GM12864 (cell line): ENCODE results near the gene ERCC6.

Source experiments
- DNase-seq: peaks from one replicate; pipeline ENCODE4 v3.0.0-alpha.2; 2011; ENCODE audit warnings: low read depth
- H3K4me3 ChIP-seq: 2 replicates; pipeline ENCODE4 v1.5.1; 2011; ENCODE audit warnings: mild to moderate bottlenecking, low read depth, low read length, control low read depth
- CTCF ChIP-seq: IDR thresholded peaks from 2 replicates; pipeline ENCODE4 v1.5.1; 2011; ENCODE audit warnings: low read depth, mild to moderate bottlenecking, moderate library complexity, low read length, control low read depth, inconsistent platforms; ENCODE audit errors: missing control alignments

ERCC6 gene

GRCh38 chr10:49527061-49527460 is 11.9 kb downstream of the ERCC6 start:
- no peak for DNase-seq

GRCh38 chr10:49526619-49527018 is 12.3 kb downstream of the ERCC6 start:
- DNase-seq, result no peak
- TF ChIP-seq CTCF, result no peak
- H3K4me3 ChIP-seq, result no peak overlapping the region

More at GRCh38 chr10:49527061-49527460, 11.9 kb downstream of the ERCC6 start:
- no peak for TF ChIP-seq CTCF
- H3K4me3 ChIP-seq, result no peak overlapping the region

- TF ChIP-seq CTCF, result no peak
- H3K4me3 ChIP-seq, result no peak overlapping the region
Measured at GRCh38 chr10:49524496-49524895, 14.4 kb downstream of the ERCC6 start.

GRCh38 chr10:49523301-49523700 is 15.6 kb downstream of the ERCC6 start:
- no peak overlapping the region for H3K4me3 ChIP-seq
- no peak for DNase-seq
- no peak for TF ChIP-seq CTCF

More at GRCh38 chr10:49524496-49524895, 14.4 kb downstream of the ERCC6 start:
- no peak for DNase-seq

GRCh38 chr10:49521062-49521461 is 17.9 kb downstream of the ERCC6 start:
- H3K4me3 ChIP-seq, result no peak overlapping the region
- no peak for TF ChIP-seq CTCF
- DNase-seq, result no peak

GRCh38 chr10:49520122-49520775 is 18.7 kb downstream of the ERCC6 start:
- H3K4me3 ChIP-seq, result no peak overlapping the region
- no peak for DNase-seq
- TF ChIP-seq CTCF, result no peak

GRCh38 chr10:49519717-49520116 is 19.2 kb downstream of the ERCC6 start:
- H3K4me3 ChIP-seq, result no peak overlapping the region
- no peak for DNase-seq
- TF ChIP-seq CTCF, result no peak
